NK-92 treated with Interleukin-12 subunit alpha and Interleukin-12 subunit beta, amount 100 ng/mL, for 24 hours (cell line): Measurements from ENCODE around the gene AHSA1.

Experiments
- DNase-seq: peaks from one replicate; lab custom pipeline; 2025; lab: John Stamatoyannopoulos, UW

Gene AHSA1

GRCh38 chr14:77473921-77474320, 16.0 kb downstream of the AHSA1 start:
- no peak for DNase-seq

- no peak for DNase-seq
Observed at GRCh38 chr14:77474479-77475177, 16.7 kb downstream of the AHSA1 start.

- DNase-seq: no peak
Observed at GRCh38 chr14:77475432-77476115, 17.7 kb downstream of the AHSA1 start.

- DNase-seq: no peak
Observed at GRCh38 chr14:77478029-77478428, 20.1 kb downstream of the AHSA1 start.

- no peak for DNase-seq
Observed at GRCh38 chr14:77478796-77479195, 20.9 kb downstream of the AHSA1 start.

- no peak for DNase-seq
Observed at GRCh38 chr14:77482422-77482821, 24.5 kb downstream of the AHSA1 start.

- no peak for DNase-seq
Observed at GRCh38 chr14:77485256-77485655, 27.4 kb downstream of the AHSA1 start.

GRCh38 chr14:77485901-77486678, 28.2 kb downstream of the AHSA1 start:
- no peak for DNase-seq

- no peak for DNase-seq
Observed at GRCh38 chr14:77488558-77488957, 30.7 kb downstream of the AHSA1 start.

GRCh38 chr14:77489041-77489440, 31.1 kb downstream of the AHSA1 start:
- DNase-seq: no peak

GRCh38 chr14:77490347-77490986, 32.6 kb downstream of the AHSA1 start:
- DNase-seq: no peak

- DNase-seq: no peak
Observed at GRCh38 chr14:77491056-77491455, 33.2 kb downstream of the AHSA1 start.

- DNase-seq: no peak
Observed at GRCh38 chr14:77495334-77495733, 37.4 kb downstream of the AHSA1 start.

- DNase-seq: no peak
Observed at GRCh38 chr14:77498120-77498979, 40.5 kb downstream of the AHSA1 start, which contains the start of gene ISM2. ISM2 (minus strand) TSS chr14:77498816; CDS start chr14:77498793, 23 bp downstream.

- DNase-seq: no peak
Observed at GRCh38 chr14:77498984-77499527, 41.2 kb downstream of the AHSA1 start.

- no peak for DNase-seq
Observed at GRCh38 chr14:77502109-77502782, 44.4 kb downstream of the AHSA1 start.

GRCh38 chr14:77503138-77503537, 45.2 kb downstream of the AHSA1 start:
- DNase-seq: no peak

GRCh38 chr14:77505031-77505430, 47.1 kb downstream of the AHSA1 start:
- DNase-seq: no peak

- no peak for DNase-seq
Observed at GRCh38 chr14:77507762-77508161, 49.9 kb downstream of the AHSA1 start.

- DNase-seq: no peak
Observed at GRCh38 chr14:77508249-77508648, 50.4 kb downstream of the AHSA1 start.
